ENCODE data around the gene PGLYRP3. TPM values are rescaled to one million over a fixed set of nuclear protein-coding genes. Genes with fewer than 3 reads are reported as not detected.

PGLYRP3 gene
- polyA plus RNA-seq, 3 donors, result not detected

DNA sequence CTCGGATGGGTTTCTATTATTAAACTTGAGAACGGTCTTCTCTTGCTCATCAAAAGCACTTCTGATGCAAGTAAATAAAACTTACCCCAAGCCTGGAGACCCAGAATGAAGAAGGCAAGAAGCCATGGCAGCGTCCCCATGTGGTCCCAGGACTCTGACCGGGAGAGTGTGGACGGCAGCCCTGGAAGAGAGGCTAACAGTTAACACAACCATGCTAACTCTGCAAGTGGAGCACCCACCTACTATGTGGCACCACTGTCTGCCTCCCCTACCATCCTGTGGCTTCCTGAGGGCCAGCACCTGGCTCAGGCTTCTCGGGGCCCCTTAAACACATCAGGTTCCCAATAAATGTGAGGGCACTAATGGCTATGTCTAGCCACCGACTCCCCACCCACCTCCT, 2.2 kb downstream of the PGLYRP3 start:
- no peak overlapping the region for H3K27ac ChIP-seq (ENCODE audit: low read depth in 1 of 2, low read length in 2 of 2)
- Mint-ChIP-seq H3K36me3 (no peaks in the 10 kb centered on the region), H3K27me3 (ENCODE audit: low read depth in 3 of 3) (peaks cover 0 to 5% (median 3%) of the 10 kb centered on the region in 3 donors), H3K9me3 (peaks cover 0 to 6% (median 2%) of the 10 kb centered on the region in 7 donors), H3K27ac (no peak overlapping the region), H3K4me1 (peaks cover 15% of the 10 kb centered on the region), H3K4me3 (no peak overlapping the region)
- no peak overlapping the region for H3K4me3 ChIP-seq (replicated peaks in 1 of 3; ENCODE audit: low read depth in 2 of 3, low read length in 3 of 3)
- 90% methylated on average over 2 of the region's 7 CpGs for WGBS (ENCODE audit: insufficient coverage)
- no peaks in the 10 kb centered on the region for H3K9me3 ChIP-seq (replicated peaks in 1 of 2; ENCODE audit: control insufficient read depth in 1 of 2, insufficient read depth in 1 of 2, low read length in 2 of 2)
- intact Hi-C loops (cut with micrococcal nuclease), result no loop called here
- no peaks in the 10 kb centered on the region for H3K27me3 ChIP-seq (ENCODE audit: control insufficient read depth in 2 of 2, insufficient read depth in 2 of 2, low read length in 2 of 2)
- H2AFZ ChIP-seq (ENCODE audit: insufficient read depth, low read depth, low read length, poor library complexity, severe bottlenecking), result no peak overlapping the region
- no peaks in the 10 kb centered on the region for H3K79me2 ChIP-seq (ENCODE audit: insufficient read depth, low read length)
- no peak overlapping the region for H3K4me2 ChIP-seq (replicated peaks; ENCODE audit: extremely low read depth, low read length, poor library complexity, severe bottlenecking)
- DNase-seq, result no peak
- H3K36me3 ChIP-seq (replicated peaks in 1 of 2; ENCODE audit: control insufficient read depth in 1 of 2, insufficient read depth in 2 of 2, low read length in 2 of 2), result no peaks in the 10 kb centered on the region
- no peaks in the 10 kb centered on the region for H4K20me1 ChIP-seq (ENCODE audit: insufficient read depth, low read length)
- H3K4me1 ChIP-seq (ENCODE audit: control insufficient read depth in 1 of 2, insufficient read depth in 2 of 2, low read length in 2 of 2), result peaks cover 7 to 11% of the 10 kb centered on the region in 2 donors
- TF ChIP-seq CTCF (IDR thresholded peaks at IDR 0.05), result no peak
- no peak overlapping the region for H3K9ac ChIP-seq (ENCODE audit: insufficient read depth, low read length, poor library complexity, severe bottlenecking)

- no peaks in the 10 kb centered on the region for H3K36me3 Mint-ChIP-seq
- Histone ChIP-seq H3K27ac (ENCODE audit: low read depth in 1 of 2, low read length in 2 of 2) (no peak overlapping the region), H3K36me3 (replicated peaks in 1 of 2; ENCODE audit: control insufficient read depth in 1 of 2, insufficient read depth in 2 of 2, low read length in 2 of 2) (no peaks in the 10 kb centered on the region), H3K4me1 (ENCODE audit: control insufficient read depth in 1 of 2, insufficient read depth in 2 of 2, low read length in 2 of 2) (peaks cover 7 to 11% of the 10 kb centered on the region in 2 donors), H3K4me2 (replicated peaks; ENCODE audit: extremely low read depth, low read length, poor library complexity, severe bottlenecking) (no peak overlapping the region), H3K4me3 (replicated peaks in 1 of 3; ENCODE audit: low read depth in 2 of 3, low read length in 3 of 3) (no peak overlapping the region), H3K9ac (ENCODE audit: insufficient read depth, low read length, poor library complexity, severe bottlenecking) (no peak overlapping the region), H4K20me1 (ENCODE audit: insufficient read depth, low read length) (no peaks in the 10 kb centered on the region), H3K27me3 (ENCODE audit: control insufficient read depth in 2 of 2, insufficient read depth in 2 of 2, low read length in 2 of 2) (no peaks in the 10 kb centered on the region), H3K79me2 (ENCODE audit: insufficient read depth, low read length) (no peaks in the 10 kb centered on the region), H2AFZ (ENCODE audit: insufficient read depth, low read depth, low read length, poor library complexity, severe bottlenecking) (no peak overlapping the region), H3K9me3 (replicated peaks in 1 of 2; ENCODE audit: control insufficient read depth in 1 of 2, insufficient read depth in 1 of 2, low read length in 2 of 2) (no peaks in the 10 kb centered on the region)
- no peak overlapping the region for H3K4me3 Mint-ChIP-seq
- H3K27me3 Mint-ChIP-seq (ENCODE audit: low read depth in 3 of 3), result peaks cover 2 to 5% (median 3%) of the 10 kb centered on the region in 3 donors
- H3K27ac Mint-ChIP-seq, result no peak overlapping the region
- no peak for TF ChIP-seq CTCF (IDR thresholded peaks at IDR 0.05)
- H3K9me3 Mint-ChIP-seq, result peaks cover 0 to 2% (median 0%) of the 10 kb centered on the region in 7 donors
- intact Hi-C loops (cut with micrococcal nuclease), result no loop called here
- no CpG with 5 or more reads among the region's 2 CpGs for WGBS (ENCODE audit: insufficient coverage)
- peaks cover 15% of the 10 kb centered on the region for H3K4me1 Mint-ChIP-seq
- no peak for DNase-seq
Measured at GRCh38 chr1:153309441-153309840, 3.3 kb downstream of the PGLYRP3 start.

Measured in CD14-positive monocyte (primary cell).